GM06990 (cell line): ENCODE measurements around the gene SH3YL1.

Source experiments
- DNase-seq: peaks from one replicate; pipeline ENCODE4 v3.0.0-alpha.2; 2011; ENCODE audit not compliant: insufficient read length; ENCODE audit errors: extremely low read depth
- H3K27me3 ChIP-seq: replicated peaks from 2 replicates; pipeline ENCODE4 v1.6.0; 2011; ENCODE audit warnings: low read length; ENCODE audit not compliant: control insufficient read depth, insufficient read depth
- H3K36me3 ChIP-seq: 2 replicates; pipeline ENCODE4 v1.5.1; 2011; ENCODE audit warnings: low read length; ENCODE audit not compliant: control insufficient read depth, insufficient read depth
- H3K4me3 ChIP-seq: replicated peaks from 2 replicates; pipeline ENCODE4 v1.5.1; 2011; ENCODE audit warnings: low read depth, mild to moderate bottlenecking, control low read depth, low read length
- TF ChIP-seq, protein P1 (sequence below): IDR thresholded peaks from 2 replicates; pipeline ENCODE4 v1.5.1; 2011; ENCODE audit warnings: low read length, control low read depth, mild to moderate bottlenecking, inconsistent platforms; ENCODE audit not compliant: insufficient read depth, poor library complexity, severe bottlenecking

Gene SH3YL1

DNA sequence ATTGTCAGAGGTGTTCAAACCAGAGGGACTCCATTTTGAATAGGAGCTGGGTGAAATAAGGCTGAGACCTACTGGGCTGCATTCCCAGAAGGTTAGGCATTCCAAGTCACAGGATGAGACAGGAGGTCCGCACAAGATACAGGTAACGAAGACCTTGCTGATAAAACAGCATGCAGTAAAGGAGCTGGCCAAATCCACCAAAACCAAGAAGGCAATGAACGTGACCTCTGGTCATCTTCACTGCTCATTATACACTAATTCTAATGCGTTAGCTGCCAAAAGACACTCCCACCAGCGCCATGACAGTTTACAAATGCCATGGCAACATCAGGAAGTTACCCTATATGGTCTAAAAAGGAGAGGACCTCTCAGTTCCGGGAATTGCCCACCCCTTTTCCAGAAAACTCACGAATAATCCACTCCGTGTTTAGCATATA is 10.6 kb downstream of the SH3YL1 start:
- Histone ChIP-seq H3K27me3 (no peaks in the 10 kb centered on the region), H3K4me3 (no peak overlapping the region), H3K36me3 (no peaks in the 10 kb centered on the region)
- DNase-seq: no peak
- TF ChIP-seq, protein P1, sequence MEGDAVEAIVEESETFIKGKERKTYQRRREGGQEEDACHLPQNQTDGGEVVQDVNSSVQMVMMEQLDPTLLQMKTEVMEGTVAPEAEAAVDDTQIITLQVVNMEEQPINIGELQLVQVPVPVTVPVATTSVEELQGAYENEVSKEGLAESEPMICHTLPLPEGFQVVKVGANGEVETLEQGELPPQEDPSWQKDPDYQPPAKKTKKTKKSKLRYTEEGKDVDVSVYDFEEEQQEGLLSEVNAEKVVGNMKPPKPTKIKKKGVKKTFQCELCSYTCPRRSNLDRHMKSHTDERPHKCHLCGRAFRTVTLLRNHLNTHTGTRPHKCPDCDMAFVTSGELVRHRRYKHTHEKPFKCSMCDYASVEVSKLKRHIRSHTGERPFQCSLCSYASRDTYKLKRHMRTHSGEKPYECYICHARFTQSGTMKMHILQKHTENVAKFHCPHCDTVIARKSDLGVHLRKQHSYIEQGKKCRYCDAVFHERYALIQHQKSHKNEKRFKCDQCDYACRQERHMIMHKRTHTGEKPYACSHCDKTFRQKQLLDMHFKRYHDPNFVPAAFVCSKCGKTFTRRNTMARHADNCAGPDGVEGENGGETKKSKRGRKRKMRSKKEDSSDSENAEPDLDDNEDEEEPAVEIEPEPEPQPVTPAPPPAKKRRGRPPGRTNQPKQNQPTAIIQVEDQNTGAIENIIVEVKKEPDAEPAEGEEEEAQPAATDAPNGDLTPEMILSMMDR: no peak

DNA sequence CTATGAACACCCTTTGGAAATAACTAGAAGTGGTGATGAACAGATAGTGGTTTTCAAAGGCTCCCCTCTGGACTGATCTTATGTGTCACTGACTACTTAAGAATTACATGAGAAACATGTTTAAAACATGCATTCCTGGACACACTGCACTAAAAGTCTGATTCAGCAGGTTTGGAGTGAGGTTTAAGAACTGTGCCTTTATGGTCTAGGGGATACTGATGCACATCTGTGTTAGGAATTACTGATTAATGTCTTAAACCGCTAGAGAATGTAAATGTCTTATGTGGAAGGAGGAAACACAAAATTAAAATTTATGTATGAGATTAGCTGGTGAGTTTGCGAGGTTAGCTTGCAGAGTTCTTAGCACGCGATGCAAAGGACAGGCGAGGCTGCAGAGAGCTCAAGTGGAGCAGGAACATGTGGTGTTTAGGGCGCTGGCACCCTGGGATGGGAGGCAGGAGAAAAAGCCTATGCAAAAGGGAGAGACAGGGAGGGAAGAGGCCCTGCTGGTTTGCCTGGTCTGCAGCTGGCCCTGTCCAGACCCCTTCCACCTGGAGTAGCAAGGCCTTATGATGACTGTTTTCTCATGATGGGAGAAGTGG is 11.7 kb downstream of the SH3YL1 start:
- no peaks in the 10 kb centered on the region for H3K27me3 ChIP-seq
- no peaks in the 10 kb centered on the region for H3K36me3 ChIP-seq
- no peak overlapping the region for H3K4me3 ChIP-seq
- no peak for DNase-seq
- TF ChIP-seq, protein P1: no peak

- no peak for DNase-seq
- TF ChIP-seq, protein P1: no peak
- Histone ChIP-seq H3K27me3 (no peaks in the 10 kb centered on the region), H3K36me3 (no peaks in the 10 kb centered on the region; the same call in 1 of the 2 replicates), H3K4me3 (no peak overlapping the region)
Measured at GRCh38 chr2:249538-250042, 14.2 kb downstream of the SH3YL1 start.

- Histone ChIP-seq H3K27me3 (no peaks in the 10 kb centered on the region), H3K36me3 (no peaks in the 10 kb centered on the region; the same call in 1 of the 2 replicates), H3K4me3 (no peak overlapping the region)
- DNase-seq: no peak
- TF ChIP-seq, protein P1: no peak
Measured at GRCh38 chr2:248724-249123, 15.1 kb downstream of the SH3YL1 start.

DNA sequence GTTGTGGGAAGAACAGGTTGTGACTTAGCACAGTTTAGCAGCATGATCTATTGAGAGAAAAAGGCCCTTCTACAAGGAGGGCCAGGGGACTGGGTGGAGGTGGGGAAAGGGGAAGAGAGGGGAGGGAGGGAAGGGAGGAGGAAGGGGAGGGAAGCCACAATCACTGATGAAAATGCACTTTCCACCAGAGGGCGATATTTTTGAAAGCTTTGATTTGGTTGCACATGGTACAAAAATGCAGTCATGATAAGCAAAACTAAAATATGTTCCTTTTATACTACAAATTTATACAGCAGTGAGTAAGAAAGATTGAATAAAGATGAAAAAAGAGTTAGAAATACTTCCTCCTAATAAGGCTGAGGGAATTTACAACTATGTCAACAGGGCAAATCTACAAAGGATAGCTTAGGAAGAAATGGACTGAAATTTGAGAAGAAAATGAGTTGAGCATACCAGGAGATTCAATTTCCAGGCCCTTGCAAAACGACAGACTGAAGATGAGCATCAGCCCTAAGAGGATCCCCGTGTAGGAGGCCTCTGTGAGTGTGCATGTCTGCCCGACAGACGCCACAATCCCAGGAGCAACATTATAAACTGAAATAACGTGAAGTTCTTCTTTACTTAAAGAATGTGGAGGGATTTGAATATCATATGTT is 17.2 kb downstream of the SH3YL1 start:
- Histone ChIP-seq H3K27me3 (no peaks in the 10 kb centered on the region), H3K36me3 (no peaks in the 10 kb centered on the region; the same call in 1 of the 2 replicates), H3K4me3 (no peak overlapping the region)
- no peak for DNase-seq
- TF ChIP-seq, protein P1: peak; percentile 62
